ENCODE measurements around the gene GP2. TPM values are rescaled to one million over a fixed set of nuclear protein-coding genes. Genes with fewer than 3 reads are reported as not detected.

The GP2 gene
- total and polyA plus RNA-seq, 2 of the 4 experiments (the other 2 are of a cell fraction) = not detected

- ATAC-seq (ENCODE audit: low read depth) = no peak
- ChIA-PET POLR2A (ENCODE audit: unreplicated experiment) (interaction anchor here (0.6 kb wide), 1 partner anchor 11 kb away, joined by 3 read pairs; no protein-coding TSS in a partner anchor), CTCF (no interaction called here)
- H3K4ac ChIP-seq (ENCODE audit: low read depth, low read length) = no peak overlapping the region
- H3K9ac ChIP-seq (ENCODE audit: low read depth, low read length) = no peak overlapping the region
- H3K79me1 ChIP-seq (ENCODE audit: low read depth in 1 of 2, low read length in 2 of 2) = no peaks in the 10 kb centered on the region
- no peak overlapping the region for H4K91ac ChIP-seq (ENCODE audit: insufficient read depth, low read depth, low read length)
- no peak overlapping the region for H4K5ac ChIP-seq (ENCODE audit: low read depth, low read length)
- H3K27me3 ChIP-seq (ENCODE audit: control insufficient read depth, insufficient read depth, low read length) = no peaks in the 10 kb centered on the region
- no peaks in the 10 kb centered on the region for H4K20me1 ChIP-seq (ENCODE audit: insufficient read depth, low read length)
- H2BK20ac ChIP-seq (ENCODE audit: low read depth, low read length) = no peak overlapping the region
- H3K36me3 ChIP-seq (ENCODE audit: control insufficient read depth, insufficient read depth, low read length) = no peaks in the 10 kb centered on the region
- H2AFZ ChIP-seq (replicated peaks; ENCODE audit: low read length, poor library complexity) = no peak overlapping the region
- H3K9me1 ChIP-seq (ENCODE audit: insufficient read depth, low read length) = no peaks in the 10 kb centered on the region
- WGBS, 2 experiments (ENCODE audit: extremely low coverage in 2 of 2, insufficient read length in 1 of 2) = no CpG with 5 or more reads among the region's 3 CpGs
- H3K4me3 ChIP-seq (ENCODE audit: insufficient read depth, low read depth, low read length) = no peak overlapping the region
- dilution Hi-C loops (cut with HindIII; ENCODE audit: low sequenced_read_pairs, unreplicated experiment) (no loop called here), intact Hi-C loops (cut with micrococcal nuclease) (no loop called here), in situ Hi-C loops (cut with MboI; ENCODE audit: low sequenced_read_pairs) (no loop called here)
- DNase-seq = no peak
- H2AK9ac ChIP-seq (replicated peaks; ENCODE audit: low read depth, low read length, poor library complexity) = no peak overlapping the region
- no peak overlapping the region for H2BK120ac ChIP-seq (ENCODE audit: low read depth, low read length)
- no peak overlapping the region for H2BK5ac ChIP-seq (ENCODE audit: low read depth, low read length, poor library complexity, severe bottlenecking)
- TF ChIP-seq CTCF (conservative IDR thresholded peaks at IDR 0.05; ENCODE audit: low read depth, low read length) = no peak
- no peak for TF ChIP-seq SMC3 (IDR thresholded peaks at IDR 0.05; ENCODE audit: low read depth, low read length)
- no peak for TF ChIP-seq CEBPB (IDR thresholded peaks at IDR 0.05; ENCODE audit: low read depth, low read length)
- no peak for TF ChIP-seq RCOR1 (IDR thresholded peaks at IDR 0.05; ENCODE audit: insufficient replicate concordance, low read length)
- no peak for TF ChIP-seq USF2 (IDR thresholded peaks at IDR 0.05; ENCODE audit: low read depth, low read length)
- TF ChIP-seq CHD1 (IDR thresholded peaks at IDR 0.05; ENCODE audit: low read depth, low read length) = no peak
- no peak for TF ChIP-seq MAZ (IDR thresholded peaks at IDR 0.05; ENCODE audit: borderline replicate concordance, low read depth, low read length)
- no peak for TF ChIP-seq RFX5 (IDR thresholded peaks at IDR 0.05; ENCODE audit: low read depth, low read length)
- no peak for TF ChIP-seq RAD21 (IDR thresholded peaks at IDR 0.05; ENCODE audit: low read length)
- TF ChIP-seq BHLHE40 (IDR thresholded peaks at IDR 0.05; ENCODE audit: low read depth, low read length) = no peak
- TF ChIP-seq NFE2L2 (IDR thresholded peaks at IDR 0.05; ENCODE audit: low read depth, low read length) = no peak
- no peak for TF ChIP-seq POLR2A (IDR thresholded peaks at IDR 0.05; ENCODE audit: low read depth, low read length)
- H3K14ac ChIP-seq (replicated peaks; ENCODE audit: low read depth, low read length) = no peak overlapping the region
- peaks cover 7% of the 10 kb centered on the region; the same call in 1 of the 2 replicates for H3K9me3 ChIP-seq (ENCODE audit: control insufficient read depth, insufficient read depth, low read length)
- H3K56ac ChIP-seq (ENCODE audit: extremely low read depth, insufficient read depth, low read length) = no peak overlapping the region
- H2AK5ac ChIP-seq (ENCODE audit: low read depth, low read length) = no peak overlapping the region
- no peak overlapping the region for H2BK15ac ChIP-seq (ENCODE audit: low read depth, low read length)
- H3K18ac ChIP-seq (ENCODE audit: low read depth, low read length) = no peak overlapping the region
- H3K27ac ChIP-seq (ENCODE audit: insufficient read depth, low read length) = no peak overlapping the region
- H4K8ac ChIP-seq (ENCODE audit: low read depth in 2 of 2, low read length in 2 of 2) = no peak overlapping the region
- BruUV-seq (replicated peaks) = no TSS peak
- no peak overlapping the region for H3K4me2 ChIP-seq (ENCODE audit: low read depth, low read length)
- H3K4me1 ChIP-seq (ENCODE audit: control insufficient read depth, insufficient read depth, low read length) = no peaks in the 10 kb centered on the region
- no peak overlapping the region for H3K23ac ChIP-seq (ENCODE audit: low read depth, low read length)
These were observed 13.6 kb downstream of the GP2 start for GRCh38 chr16:20313741-20314140.
